CD4-positive, alpha-beta T cell treated with Interleukin-12 subunit alpha and Interleukin-12 subunit beta, for 1 hour (primary cell): Measurements from ENCODE around the gene SPAG8.

Experiments used
- DNase-seq: peaks from one replicate; pipeline ENCODE4 v3.0.0-alpha.2; 2020

SPAG8 gene

GRCh38 chr9:35839926-35840325, 27.9 kb upstream of the SPAG8 start:
- DNase-seq, result no peak

DNA sequence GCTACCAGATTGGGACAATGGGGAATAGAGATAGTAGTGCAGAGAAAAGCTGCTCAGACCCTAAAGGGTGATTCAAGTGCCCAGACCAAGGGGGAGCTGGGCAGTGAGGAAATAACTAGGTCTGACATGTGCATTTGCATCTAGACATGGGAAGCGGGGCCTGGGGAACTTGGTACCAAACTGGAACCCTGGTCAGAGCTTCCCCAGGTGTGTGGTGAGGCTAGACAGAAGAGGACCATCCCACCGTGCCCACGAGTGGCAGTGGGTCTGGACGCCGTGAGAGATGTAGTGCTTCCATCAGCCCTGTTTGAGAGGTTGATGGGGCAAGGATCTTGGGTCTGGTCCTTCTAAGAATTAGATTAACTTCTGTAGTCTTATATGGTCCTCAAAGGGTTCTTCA, 24.5 kb upstream of the SPAG8 start:
- no peak for DNase-seq

DNA sequence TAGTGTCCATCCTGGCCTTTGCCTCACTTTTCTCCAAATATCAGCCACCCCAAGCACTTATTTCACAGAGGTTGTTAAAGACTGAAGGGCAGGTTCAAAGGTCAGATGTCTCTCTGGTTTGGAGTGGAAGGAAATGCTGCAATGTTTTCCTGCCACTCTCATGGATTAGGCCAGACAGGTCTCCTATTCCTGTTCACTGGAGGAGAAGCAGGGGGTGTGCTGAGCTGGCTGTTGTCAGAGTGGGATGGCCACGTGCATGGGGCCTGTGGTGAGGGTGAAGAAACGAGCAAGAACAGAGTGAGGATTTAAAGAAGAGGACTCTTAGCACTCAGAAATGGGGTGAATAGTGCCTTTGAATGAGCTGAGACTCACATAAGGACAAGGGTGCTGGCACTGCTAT, 23.7 kb upstream of the SPAG8 start:
- DNase-seq, result no peak

DNA sequence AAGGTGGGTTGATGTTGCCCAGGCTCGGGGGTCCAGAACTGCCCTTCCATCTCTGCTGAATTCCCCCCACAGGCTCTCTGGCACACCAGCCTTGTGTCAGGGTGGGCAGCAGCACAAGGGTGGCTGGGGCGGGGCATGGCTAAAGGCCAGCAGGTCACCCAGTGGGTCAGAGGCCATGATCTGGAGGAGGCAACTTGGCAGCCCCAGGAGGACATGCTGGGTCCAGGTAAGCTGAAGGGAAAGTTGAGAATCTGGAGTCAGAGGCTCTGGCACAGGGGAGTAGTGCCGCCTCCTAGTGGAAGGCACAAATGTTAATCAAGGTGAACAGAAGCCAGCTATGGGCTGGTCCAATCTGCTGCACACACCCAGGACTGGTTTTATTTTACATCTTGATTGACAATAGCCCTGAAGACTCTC, 23.2 kb upstream of the SPAG8 start:
- no peak for DNase-seq

- DNase-seq, result no peak
Observed at GRCh38 chr9:35834260-35835215, 22.5 kb upstream of the SPAG8 start.

GRCh38 chr9:35832814-35833213, 20.8 kb upstream of the SPAG8 start:
- no peak for DNase-seq

DNA sequence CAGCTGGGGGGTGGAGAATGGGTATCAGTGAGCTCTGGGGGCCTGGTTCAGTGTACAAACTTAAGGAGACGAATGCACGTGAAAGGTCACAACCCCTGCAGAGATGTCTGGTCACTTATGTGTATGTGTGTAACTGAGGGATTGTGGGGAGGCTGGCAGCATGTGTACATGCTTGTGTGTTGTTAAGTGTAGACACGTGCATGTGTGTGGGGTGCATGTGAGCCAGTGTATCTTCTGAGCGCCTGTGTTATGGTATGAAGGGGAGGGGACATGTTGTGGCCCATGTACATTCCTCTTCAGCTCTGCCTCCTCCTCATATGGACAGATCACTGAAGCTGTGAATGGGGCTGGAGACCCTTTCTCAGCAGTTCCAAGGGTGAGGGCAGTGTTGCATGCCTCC, 19.0 kb upstream of the SPAG8 start:
- no peak for DNase-seq

GRCh38 chr9:35829764-35830096, 17.7 kb upstream of the SPAG8 start:
- no peak for DNase-seq

DNA sequence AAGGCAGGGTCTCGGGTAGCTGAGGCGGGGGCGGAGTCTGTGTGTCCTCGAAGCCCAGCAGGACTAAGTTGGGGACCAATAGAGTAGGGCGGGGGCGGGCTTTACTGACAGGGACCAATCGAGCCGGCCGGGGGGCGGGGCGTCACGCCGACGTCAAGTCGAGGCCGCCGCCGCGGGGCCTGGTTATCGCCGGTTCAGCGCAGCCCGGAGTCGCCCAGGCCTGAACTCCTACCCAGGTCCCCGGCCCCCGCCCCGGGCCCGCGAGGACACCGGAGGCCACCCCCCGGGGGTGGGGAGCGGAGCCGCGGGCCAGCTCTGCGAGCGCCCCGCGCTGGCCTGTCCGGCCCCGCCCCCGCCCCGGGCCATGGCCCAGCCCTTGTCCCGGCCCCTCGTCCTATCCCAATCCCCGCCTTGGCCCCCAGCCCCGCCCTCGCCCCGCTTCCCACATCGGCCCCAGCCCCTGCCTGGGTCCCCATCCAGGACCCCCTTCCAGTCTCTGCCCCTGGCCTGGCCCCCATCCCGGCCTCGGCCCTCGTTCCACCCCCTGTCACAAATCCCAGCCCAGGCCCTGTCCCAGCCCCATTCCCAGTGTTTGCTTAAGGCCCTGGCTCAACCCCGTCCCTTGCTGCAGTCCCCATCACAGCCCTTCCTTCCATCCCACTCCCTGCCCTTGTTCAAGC, 17.2 kb upstream of the SPAG8 start, which contains the start of gene TMEM8B:
Gene TMEM8B, plus strand, starts transcription at position 145 of the 680 bp plus-strand sequence. Its CDS starts 220 bp downstream, at position 365.
- peak; percentile 93 for DNase-seq

DNA sequence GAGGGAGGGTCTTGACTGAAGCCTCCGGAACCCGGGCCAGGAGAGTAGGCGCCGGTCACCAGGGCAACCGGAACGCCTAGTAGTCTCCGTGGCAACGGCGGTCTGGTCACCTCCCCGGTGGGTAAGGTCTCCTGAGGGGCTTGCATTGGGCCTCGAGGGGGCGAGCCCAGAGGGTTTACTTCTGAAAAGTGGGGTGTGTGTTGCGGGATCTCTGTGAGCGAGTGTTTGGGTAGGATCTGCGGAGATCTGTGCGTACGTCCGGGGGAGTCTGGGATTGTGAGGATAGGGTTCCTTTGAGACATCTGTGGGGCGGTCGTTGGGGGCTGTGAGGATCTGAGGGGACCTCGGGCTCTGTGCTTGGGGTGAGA, 16.6 kb upstream of the SPAG8 start, which contains the start of gene FAM221B:
Gene FAM221B, minus strand, starts transcription at position 17 of the 368 bp plus-strand sequence. CDS start 2,571 bp downstream, outside the sequence.
- no peak for DNase-seq

GRCh38 chr9:35827486-35827885, 15.4 kb upstream of the SPAG8 start:
- DNase-seq, result no peak

GRCh38 chr9:35826071-35826701, 14.1 kb upstream of the SPAG8 start:
- peak; percentile 67 for DNase-seq

- no peak for DNase-seq
Observed at GRCh38 chr9:35822926-35823325, 10.9 kb upstream of the SPAG8 start.

DNA sequence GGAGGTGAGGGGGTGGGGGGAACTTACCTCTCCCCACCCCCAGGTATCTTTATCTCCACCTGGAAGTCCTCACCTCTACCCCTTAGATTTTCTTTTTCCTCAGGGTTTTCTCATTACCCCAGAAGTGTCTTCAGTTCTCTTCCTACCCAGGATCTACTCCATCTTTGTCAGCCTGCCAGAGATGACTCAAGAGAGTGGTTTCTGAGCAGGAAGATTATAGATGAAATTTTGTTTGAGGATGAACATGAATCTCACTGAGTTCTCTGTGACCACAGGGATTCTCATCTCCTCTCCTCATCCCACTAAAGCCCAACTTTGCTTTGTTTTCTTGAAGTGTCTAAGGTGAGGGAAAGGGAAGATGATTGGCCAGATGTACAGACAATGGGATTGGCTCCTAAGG, 8.0 kb upstream of the SPAG8 start:
- no peak for DNase-seq

DNA sequence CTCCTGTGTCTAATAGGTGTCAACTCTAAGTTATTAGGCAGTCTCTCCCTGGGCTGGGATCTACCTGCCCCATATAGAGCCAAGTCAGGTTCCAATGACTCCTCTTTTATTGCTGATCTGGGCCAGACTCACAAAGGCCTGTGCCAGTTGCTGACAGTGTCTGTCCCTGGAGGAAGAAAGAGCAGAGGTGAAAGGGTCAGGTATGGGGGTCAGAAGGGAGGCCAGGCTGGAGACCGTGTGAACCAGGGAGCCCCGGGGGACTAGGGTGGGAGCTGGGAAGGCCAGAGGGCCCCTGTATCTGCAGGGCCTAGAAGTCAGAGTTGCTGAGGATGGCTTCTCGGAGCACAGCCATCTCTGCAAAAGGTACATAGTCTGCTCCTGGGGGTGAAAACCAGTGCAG, 6.3 kb upstream of the SPAG8 start:
- DNase-seq, result no peak

GRCh38 chr9:35816708-35817107, 4.6 kb upstream of the SPAG8 start:
- DNase-seq, result no peak

DNA sequence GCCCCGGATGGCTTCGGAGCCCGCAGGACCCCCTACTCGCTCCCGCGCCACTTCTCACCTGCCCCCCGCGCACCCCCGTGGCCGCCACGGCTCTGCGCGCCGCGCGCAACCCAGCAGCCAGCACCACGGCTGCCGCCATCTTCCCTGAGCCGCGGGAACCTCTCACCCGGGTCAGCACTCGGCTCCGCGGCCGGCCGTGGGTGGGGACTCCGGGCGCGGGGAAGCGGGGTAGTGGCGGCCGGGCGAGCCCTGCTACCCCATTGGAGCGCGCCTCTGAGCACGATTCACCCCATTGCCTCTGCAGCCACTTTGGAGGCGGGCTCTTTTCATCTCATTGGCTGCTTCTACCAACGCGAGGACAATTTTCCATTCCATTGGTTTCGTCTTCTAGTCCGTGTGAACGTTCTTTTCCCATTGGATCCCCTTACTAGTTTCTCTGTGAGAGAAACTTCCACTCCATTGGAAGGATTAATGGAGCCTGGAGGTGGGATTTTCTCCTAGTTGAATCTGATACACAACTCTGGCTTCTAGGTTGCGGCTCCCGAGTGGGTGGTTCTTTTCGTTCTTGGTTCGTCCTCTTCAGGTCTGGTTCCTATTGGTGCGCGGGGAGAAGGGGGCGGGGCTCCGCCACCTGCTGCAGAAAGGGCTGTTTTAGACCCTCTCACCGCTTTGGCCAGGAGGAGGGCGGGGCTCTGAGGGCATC, 2.9 kb upstream of the SPAG8 start, which contains the start of gene HINT2:
Gene HINT2, minus strand, starts transcription at position 202 of the 703 bp plus-strand sequence. Its CDS starts 63 bp downstream, at position 139.
- peak; percentile 98 for DNase-seq

DNA sequence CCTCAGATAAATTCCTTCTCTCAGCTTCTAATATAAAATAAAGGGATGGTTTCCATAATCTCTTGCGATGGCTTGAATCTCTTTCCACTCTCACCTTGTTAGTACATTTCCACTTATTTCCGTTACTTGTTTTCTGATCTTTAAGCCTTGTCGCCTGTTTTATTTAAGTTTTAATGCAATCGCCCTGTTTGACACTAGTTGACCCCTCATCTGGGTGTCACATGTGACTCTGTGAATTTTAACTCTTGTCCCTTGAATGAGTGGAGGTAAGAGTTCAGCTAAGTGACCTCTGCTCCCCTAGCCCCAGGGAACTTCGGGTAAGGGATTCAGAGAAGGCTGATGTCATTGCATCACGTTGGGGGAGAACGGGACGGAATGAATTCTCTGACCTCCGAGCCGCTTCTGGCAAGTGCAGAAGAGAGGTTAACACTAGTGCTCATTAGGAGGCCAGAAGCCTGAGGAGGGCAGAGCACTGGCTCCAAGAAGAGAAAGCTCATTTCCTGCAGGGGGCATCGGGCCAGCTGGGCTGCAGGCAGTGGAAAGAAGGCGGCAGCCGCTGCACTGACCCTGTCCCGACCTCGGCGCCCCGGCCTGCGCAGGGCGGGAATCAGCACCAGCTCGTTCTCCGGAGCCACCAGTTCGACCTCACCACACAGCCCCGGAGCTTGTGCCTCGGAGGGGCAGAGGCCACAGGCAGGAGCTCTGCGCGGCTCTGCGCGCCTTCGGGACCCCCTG, 2.2 kb upstream of the SPAG8 start:
- DNase-seq, result peak; percentile 35

- no peak for DNase-seq
Observed at GRCh38 chr9:35813434-35814105, 1.5 kb upstream of the SPAG8 start.

DNA sequence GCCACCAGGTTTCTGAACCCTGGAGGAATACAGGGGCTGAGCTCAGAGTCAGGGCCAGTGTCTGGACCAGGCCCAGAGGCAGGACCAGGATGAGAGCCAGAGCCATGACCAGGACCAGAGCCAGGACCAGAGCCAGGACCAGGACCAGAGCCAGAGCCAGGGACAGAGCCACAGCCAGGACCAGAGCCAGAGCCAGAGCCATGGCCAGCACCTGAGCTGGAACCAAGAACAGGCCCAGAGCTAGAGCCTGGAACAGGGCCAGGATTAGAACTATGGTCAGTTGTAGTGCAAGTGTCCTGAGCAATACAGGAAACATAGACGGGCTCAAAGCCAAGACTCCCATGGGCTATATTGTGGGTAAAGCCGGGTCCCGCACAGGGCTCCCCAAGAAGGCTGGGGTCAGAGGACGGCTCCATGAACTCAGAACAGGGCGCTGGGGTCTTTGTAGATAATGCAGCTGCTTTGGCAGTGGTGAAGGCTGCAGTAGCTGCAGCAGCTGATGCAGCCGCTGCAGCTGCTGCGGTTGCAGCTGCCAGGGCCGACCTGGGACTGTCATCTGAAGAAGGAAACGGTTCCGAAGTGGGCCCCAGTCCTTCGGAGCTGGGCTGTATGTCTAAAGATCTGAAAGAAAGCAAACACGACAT, 559 bp downstream of the SPAG8 start:
- DNase-seq, result no peak

GRCh38 chr9:35810122-35810521, 1.9 kb downstream of the SPAG8 start:
- DNase-seq, result no peak
